OCI-LY1 (cell line): ENCODE measurements around the gene ASS1.

ENCODE experiments used
- H2AFZ ChIP-seq: fragments of 200-600 bp; sonication (generic), shearing (Covaris generic); 2 replicates; pipeline ENCODE4 v1.6.0; 2014; ENCODE audit warnings: antibody characterized with exemption, mild to moderate bottlenecking, low read length
- H3F3A ChIP-seq: fragments of 200-600 bp; sonication (generic), shearing (Covaris generic); 2 replicates; pipeline ENCODE4 v1.6.0; 2014; ENCODE audit warnings: mild to moderate bottlenecking, antibody characterized with exemption, low read length, moderate library complexity; ENCODE audit not compliant: insufficient read depth
- H3K27ac ChIP-seq: fragments of 200-600 bp; sonication (generic); 2 replicates; pipeline ENCODE4 v1.5.1; 2014; ENCODE audit warnings: low read length, mixed run types, mild to moderate bottlenecking, low read depth; ENCODE audit not compliant: poor library complexity, severe bottlenecking
- H3K27me3 ChIP-seq: fragments of 200-600 bp; sonication (generic); 2 replicates; pipeline ENCODE4 v1.6.0; 2014; ENCODE audit warnings: antibody characterized with exemption, mild to moderate bottlenecking, low read length, moderate library complexity; ENCODE audit not compliant: insufficient read depth
- H3K36me3 ChIP-seq: fragments of 200-600 bp; sonication (generic); 2 replicates; pipeline ENCODE4 v1.6.1; 2014; ENCODE audit warnings: mild to moderate bottlenecking, antibody characterized with exemption, low read length, moderate library complexity, mixed read lengths; ENCODE audit not compliant: insufficient read depth
- H3K4me1 ChIP-seq: fragments of 200-600 bp; sonication (generic); 2 replicates; pipeline ENCODE4 v1.5.1; 2014; ENCODE audit warnings: mild to moderate bottlenecking, low read length, moderate library complexity; ENCODE audit not compliant: insufficient read depth, severe bottlenecking
- H3K4me2 ChIP-seq: fragments of 200-600 bp; sonication (generic), shearing (Covaris generic); 2 replicates; pipeline ENCODE4 v1.6.1; 2014; ENCODE audit warnings: low read length
- H3K4me3 ChIP-seq: fragments of 200-600 bp; sonication (generic); 2 replicates; pipeline ENCODE4 v1.5.1; 2014; ENCODE audit warnings: low read length, low read depth, mild to moderate bottlenecking, mixed read lengths; ENCODE audit not compliant: poor library complexity, severe bottlenecking
- H3K79me2 ChIP-seq: fragments of 200-600 bp; shearing (Covaris generic); 2 replicates; pipeline ENCODE4 v1.6.1; 2016; ENCODE audit warnings: mixed run types, low read length, mixed read lengths; ENCODE audit not compliant: insufficient read depth
- H3K9ac ChIP-seq: fragments of 200-600 bp; sonication (generic), shearing (Covaris generic); 2 replicates; pipeline ENCODE4 v1.6.1; 2014; ENCODE audit warnings: mild to moderate bottlenecking, low read length, mixed read lengths
- H3K9me2 ChIP-seq: fragments of 200-600 bp; sonication (generic), shearing (Covaris generic); 2 replicates; pipeline ENCODE4 v1.6.1; 2014; ENCODE audit warnings: low read depth, mild to moderate bottlenecking, low read length, mixed read lengths
- H3K9me3 ChIP-seq: fragments of 200-600 bp; shearing (Covaris generic); 2 replicates; pipeline ENCODE4 v1.6.1; 2014; ENCODE audit warnings: low read length, mixed read lengths
- H4K20me1 ChIP-seq: fragments of 200-600 bp; sonication (generic), shearing (Covaris generic); 2 replicates; pipeline ENCODE4 v1.6.0; 2016; ENCODE audit warnings: mild to moderate bottlenecking, low read length; ENCODE audit not compliant: insufficient read depth
- EZH2 ChIP-seq: fragments of 200-600 bp; sonication (generic), shearing (Covaris generic); IDR thresholded peaks from 2 replicates; pipeline ENCODE4 v1.8.0; 2017; ENCODE audit warnings: borderline replicate concordance, mixed run types, mild to moderate bottlenecking, antibody characterized with exemption, low read length, moderate library complexity, mixed read lengths
- TF ChIP-seq, protein P1 (sequence below): fragments of 200-600 bp; sonication (generic), shearing (Covaris generic); IDR thresholded peaks from 2 replicates; pipeline ENCODE4 v1.5.1; 2017; ENCODE audit warnings: mild to moderate bottlenecking, antibody characterized with exemption, low read length, moderate library complexity, mixed read lengths

Gene ASS1

DNA sequence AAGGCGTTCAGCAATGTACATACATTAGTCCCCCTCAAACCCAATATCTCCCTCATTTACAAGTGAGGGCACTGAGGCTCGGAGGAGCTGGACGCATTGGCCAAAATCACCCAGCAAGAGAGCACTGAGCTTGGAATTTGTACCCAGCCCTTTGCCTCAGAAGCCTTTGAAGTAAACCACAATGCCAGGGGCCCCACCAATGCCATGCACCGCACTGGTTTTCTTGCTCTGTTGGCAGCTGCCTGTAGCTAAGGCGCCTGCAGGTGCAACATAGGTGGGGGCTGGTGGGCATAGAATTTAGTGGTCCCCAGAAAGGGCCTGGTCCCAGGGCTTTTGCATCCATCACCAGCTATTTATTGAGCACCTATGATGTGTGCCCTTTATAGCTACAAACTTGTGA lies 97.3 kb downstream of the ASS1 start:
- TF ChIP-seq, protein P1, sequence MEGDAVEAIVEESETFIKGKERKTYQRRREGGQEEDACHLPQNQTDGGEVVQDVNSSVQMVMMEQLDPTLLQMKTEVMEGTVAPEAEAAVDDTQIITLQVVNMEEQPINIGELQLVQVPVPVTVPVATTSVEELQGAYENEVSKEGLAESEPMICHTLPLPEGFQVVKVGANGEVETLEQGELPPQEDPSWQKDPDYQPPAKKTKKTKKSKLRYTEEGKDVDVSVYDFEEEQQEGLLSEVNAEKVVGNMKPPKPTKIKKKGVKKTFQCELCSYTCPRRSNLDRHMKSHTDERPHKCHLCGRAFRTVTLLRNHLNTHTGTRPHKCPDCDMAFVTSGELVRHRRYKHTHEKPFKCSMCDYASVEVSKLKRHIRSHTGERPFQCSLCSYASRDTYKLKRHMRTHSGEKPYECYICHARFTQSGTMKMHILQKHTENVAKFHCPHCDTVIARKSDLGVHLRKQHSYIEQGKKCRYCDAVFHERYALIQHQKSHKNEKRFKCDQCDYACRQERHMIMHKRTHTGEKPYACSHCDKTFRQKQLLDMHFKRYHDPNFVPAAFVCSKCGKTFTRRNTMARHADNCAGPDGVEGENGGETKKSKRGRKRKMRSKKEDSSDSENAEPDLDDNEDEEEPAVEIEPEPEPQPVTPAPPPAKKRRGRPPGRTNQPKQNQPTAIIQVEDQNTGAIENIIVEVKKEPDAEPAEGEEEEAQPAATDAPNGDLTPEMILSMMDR: no peak
- no peak for TF ChIP-seq EZH2
- Histone ChIP-seq H3K9me2 (no peaks in the 10 kb centered on the region), H3K9ac (no peak overlapping the region), H3K4me1 (no peaks in the 10 kb centered on the region), H3K9me3 (no peaks in the 10 kb centered on the region), H3K36me3 (no peaks in the 10 kb centered on the region), H3K27me3 (0 out of 2 replicates have a peak, but pooled peaks cover 6% of the 10 kb centered on the region), H3K4me3 (no peak overlapping the region), H4K20me1 (no peaks in the 10 kb centered on the region), H3F3A (no peaks in the 10 kb centered on the region), H3K4me2 (no peak overlapping the region), H2AFZ (no peak overlapping the region), H3K79me2 (no peaks in the 10 kb centered on the region), H3K27ac (no peak overlapping the region)

- TF ChIP-seq, protein P1: no peak
- TF ChIP-seq EZH2: no peak
- Histone ChIP-seq H3K36me3 (no peaks in the 10 kb centered on the region), H3K4me1 (no peaks in the 10 kb centered on the region), H4K20me1 (no peaks in the 10 kb centered on the region), H3K4me2 (no peak overlapping the region), H3K79me2 (no peaks in the 10 kb centered on the region), H2AFZ (no peak overlapping the region), H3K9me3 (no peaks in the 10 kb centered on the region), H3K4me3 (no peak overlapping the region), H3K27me3 (0 out of 2 replicates have a peak, but pooled peaks cover under 1% of the 10 kb centered on the region), H3K9ac (no peak overlapping the region), H3F3A (no peaks in the 10 kb centered on the region), H3K9me2 (no peaks in the 10 kb centered on the region), H3K27ac (no peak overlapping the region)
These were observed 97.9 kb downstream of the ASS1 start for GRCh38 chr9:130542457-130543228.

DNA sequence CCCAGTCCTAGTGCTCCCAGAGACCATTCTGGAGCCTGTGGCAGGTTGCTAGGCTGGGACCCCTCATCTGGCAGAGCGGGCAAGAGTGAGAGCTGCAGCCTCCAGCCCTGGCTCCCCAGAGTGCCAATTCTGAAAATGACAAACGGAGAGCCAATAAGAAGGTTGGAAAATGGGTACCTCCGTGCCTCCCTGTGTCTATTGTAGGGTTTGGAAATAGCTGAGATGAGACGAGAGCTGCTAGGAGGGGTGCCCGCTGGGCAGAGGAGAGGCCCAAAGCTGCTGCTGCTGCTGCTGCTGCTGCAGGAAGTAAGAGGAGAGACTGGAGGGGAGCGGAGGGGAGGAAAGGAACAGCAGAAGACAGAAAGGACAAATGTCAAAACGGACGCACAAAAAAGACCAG lies 98.6 kb downstream of the ASS1 start:
- H3K4me1 ChIP-seq: no peaks in the 10 kb centered on the region
- H3K9me3 ChIP-seq: no peaks in the 10 kb centered on the region
- no peak overlapping the region for H2AFZ ChIP-seq
- TF ChIP-seq, protein P1: no peak
- TF ChIP-seq EZH2: no peak
- H4K20me1 ChIP-seq: no peaks in the 10 kb centered on the region
- H3K9me2 ChIP-seq: no peaks in the 10 kb centered on the region
- no peak overlapping the region for H3K4me2 ChIP-seq
- H3K79me2 ChIP-seq: no peaks in the 10 kb centered on the region
- no peaks in the 10 kb centered on the region for H3K36me3 ChIP-seq
- H3F3A ChIP-seq: no peaks in the 10 kb centered on the region
- no peaks in the 10 kb centered on the region for H3K27me3 ChIP-seq
- no peak overlapping the region for H3K27ac ChIP-seq
- no peak overlapping the region for H3K4me3 ChIP-seq
- H3K9ac ChIP-seq: no peak overlapping the region
